Aorta (tissue), 5 donors: ENCODE results near the gene CLIP1. TPM values are rescaled to one million over a fixed set of nuclear protein-coding genes. Genes with fewer than 3 reads are reported as not detected.
"Not testable (repeated sequence)": the region's sequence is repeated elsewhere in the genome, so short reads cannot be mapped to it uniquely, and the experiment has no call there.

Experiments used
- ATAC-seq: fragments of 200-7000 bp; cut with Tn5 transposase; one replicate; pipeline ENCODE4 v1.9.1; 2022; ENCODE audit warnings: moderate library complexity; ENCODE audit not compliant: low FRiP score
- DNase-seq, 2 donors: peaks; one replicate each; pipeline ENCODE4 v3.0.0-alpha.2; 2020
- H3K27ac ChIP-seq, 2 donors: one replicate each; pipeline ENCODE4 v1.5.1; 2013; ENCODE audit warnings: low read length in 2 of 2, mild to moderate bottlenecking in 2 of 2, moderate library complexity in 2 of 2, control low read depth in 1 of 2, inconsistent platforms in 1 of 2, low read depth in 1 of 2
- H3K27me3 ChIP-seq, 2 donors: one replicate each; pipeline ENCODE4 v1.6.1; 2013; ENCODE audit warnings: control low read depth in 1 of 2, low read length in 1 of 2, mild to moderate bottlenecking in 1 of 2, moderate library complexity in 1 of 2; ENCODE audit not compliant: insufficient read depth in 2 of 2, control insufficient read depth in 1 of 2
- H3K36me3 ChIP-seq, 2 donors: one replicate each; pipeline ENCODE4 v1.6.1; 2013; ENCODE audit warnings: control low read depth in 1 of 2, low read length in 1 of 2, mild to moderate bottlenecking in 1 of 2; ENCODE audit not compliant: insufficient read depth in 2 of 2, control insufficient read depth in 1 of 2
- H3K4me1 ChIP-seq, 2 donors: one replicate each; pipeline ENCODE4 v1.6.1; 2013; ENCODE audit warnings: low read length in 2 of 2, control low read depth in 1 of 2, mild to moderate bottlenecking in 1 of 2, moderate library complexity in 1 of 2; ENCODE audit not compliant: insufficient read depth in 2 of 2, control insufficient read depth in 1 of 2
- H3K4me3 ChIP-seq, 2 donors: one replicate each; pipeline ENCODE4 v1.5.1; 2013; ENCODE audit warnings: low read length in 2 of 2, control low read depth in 1 of 2, mild to moderate bottlenecking in 1 of 2
- H3K9me3 ChIP-seq: one replicate; pipeline ENCODE4 v1.6.1; 2013; ENCODE audit warnings: mild to moderate bottlenecking, low read length; ENCODE audit not compliant: control insufficient read depth
- WGBS, 2 donors: extraction: QIAGEN DNeasy Blood & Tissue Kit; methylation state at CpG; one replicate each; pipeline ENCODE4 v1.1.7; 2013; 5-methylcytosine and 5-hydroxymethylcytosine counted together
- intact Hi-C, 2 donors: fragments of 100-400 bp; cut with DNase I; formaldehyde crosslinking; loops; one replicate each; pipeline versions ENCODE4 v1.14.2 to v1.15.0; 2022
- polyA plus RNA-seq, 2 donors: library from polyadenylated mRNA; stranded (reverse); fragments of 200-250 nt; gene quantifications; one replicate each; pipeline ENCODE4 v1.2.3, GENCODE V29; 2013
- total RNA-seq, 2 donors: library from RNA; stranded (reverse); fragmentation: NEBNext Ultra II Directional; extraction: Animal tissue kit (Norgen Biotek cat#: 25700); gene quantifications; one replicate each; pipeline ENCODE4 v1.2.1, GENCODE V29; 2021
- donor health status: healthy with polysubstance abuse.
- donor health status: Bipolar disorder and iron deficiency.
- donor health status: DM: no; HTN: no; CAD: no.
- donor health status: DM: no; HTN: no; CAD: no.
- donor health status: DM: yes; HTN: yes; CAD: no.

Gene CLIP1
- total and polyA plus RNA-seq, 4 donors = 33.2 to 182 (median 80.9) TPM

DNA sequence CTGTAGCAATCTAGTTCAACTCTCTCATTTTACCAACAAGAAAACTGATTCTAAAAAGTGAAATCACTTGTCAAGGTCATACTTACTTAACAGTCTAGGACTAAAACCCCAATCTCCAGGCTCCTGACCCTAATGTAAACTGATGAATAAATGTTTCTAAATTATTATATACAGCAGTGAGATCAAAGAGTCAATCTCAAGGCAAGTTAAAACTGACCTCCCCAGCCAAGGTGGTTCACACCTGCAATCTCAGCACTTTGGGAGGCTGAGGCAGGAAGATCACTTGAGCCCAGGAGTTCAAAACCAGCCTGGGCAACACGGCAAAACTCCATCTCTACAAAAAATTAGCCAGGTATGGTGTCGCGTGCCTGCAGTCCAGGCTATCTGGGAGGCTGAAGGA, 15.3 kb downstream of the CLIP1 start:
- Histone ChIP-seq H3K27me3 (no peaks in the 10 kb centered on the region), H3K9me3 (no peaks in the 10 kb centered on the region), H3K36me3 (no peaks in the 10 kb centered on the region), H3K4me3 (no peak overlapping the region), H3K27ac (no peak overlapping the region), H3K4me1 (no peaks in the 10 kb centered on the region)
- intact Hi-C loops = no loop called here
- DNase-seq (no peak), ATAC-seq (no peak)
- WGBS, 2 donors = 89 to 93% methylated on average over 3 of the region's 3 CpGs

DNA sequence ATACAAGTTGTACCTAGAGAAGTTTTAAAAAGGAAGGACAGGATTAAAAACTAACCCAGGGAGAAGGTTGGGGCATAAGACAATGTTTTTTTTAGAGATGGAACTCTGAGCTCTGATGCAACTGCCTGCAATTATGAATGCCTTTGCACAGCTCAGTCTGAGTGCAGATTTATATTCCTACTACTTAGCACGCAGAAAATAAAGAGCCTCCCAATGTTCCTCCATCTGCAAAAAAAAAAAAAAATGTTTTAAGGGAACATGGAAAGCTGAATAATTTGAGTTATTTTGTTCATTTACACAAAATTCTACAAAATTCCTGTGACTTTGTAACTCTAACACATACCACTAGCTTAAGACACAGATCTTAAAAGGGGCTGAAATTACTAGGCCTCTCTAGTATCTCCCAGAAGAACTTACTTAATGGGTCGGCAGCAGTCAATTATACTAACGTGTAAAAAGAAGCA, 15.7 kb downstream of the CLIP1 start:
- WGBS, 2 donors = 29 to 37% methylated on average over 3 of the region's 3 CpGs
- Histone ChIP-seq H3K36me3 (no peaks in the 10 kb centered on the region), H3K27me3 (no peaks in the 10 kb centered on the region), H3K9me3 (no peaks in the 10 kb centered on the region), H3K4me3 (no peak overlapping the region), H3K27ac (peak overlapping the region in 1 of 2 donors; percentile 4), H3K4me1 (no peaks in the 10 kb centered on the region)
- DNase-seq = no peak
- intact Hi-C loops = no loop called here
- no peak for ATAC-seq

GRCh38 chr12:122403831-122404230, 18.6 kb downstream of the CLIP1 start:
- 97% methylated on average over 12 of the region's 12 CpGs for WGBS, 2 donors
- H3K4me3 ChIP-seq = no peak overlapping the region
- DNase-seq (no peak), ATAC-seq (no peak)
- no peaks in the 10 kb centered on the region for H3K36me3 ChIP-seq
- no peaks in the 10 kb centered on the region for H3K4me1 ChIP-seq
- intact Hi-C loops = no loop called here
- H3K27ac ChIP-seq = no peak overlapping the region
- H3K27me3 ChIP-seq = no peaks in the 10 kb centered on the region
- H3K9me3 ChIP-seq = no peaks in the 10 kb centered on the region

GRCh38 chr12:122403115-122403770, 19.2 kb downstream of the CLIP1 start:
- H3K4me3 ChIP-seq = no peak overlapping the region
- intact Hi-C loops = no loop called here
- H3K27me3 ChIP-seq = no peaks in the 10 kb centered on the region
- H3K4me1 ChIP-seq = no peaks in the 10 kb centered on the region
- no peaks in the 10 kb centered on the region for H3K36me3 ChIP-seq
- no peak overlapping the region for H3K27ac ChIP-seq
- H3K9me3 ChIP-seq = no peaks in the 10 kb centered on the region
- WGBS, 2 donors = 56 to 69% methylated on average over 6 of the region's 6 CpGs
- DNase-seq (no peak), ATAC-seq (no peak)

DNA sequence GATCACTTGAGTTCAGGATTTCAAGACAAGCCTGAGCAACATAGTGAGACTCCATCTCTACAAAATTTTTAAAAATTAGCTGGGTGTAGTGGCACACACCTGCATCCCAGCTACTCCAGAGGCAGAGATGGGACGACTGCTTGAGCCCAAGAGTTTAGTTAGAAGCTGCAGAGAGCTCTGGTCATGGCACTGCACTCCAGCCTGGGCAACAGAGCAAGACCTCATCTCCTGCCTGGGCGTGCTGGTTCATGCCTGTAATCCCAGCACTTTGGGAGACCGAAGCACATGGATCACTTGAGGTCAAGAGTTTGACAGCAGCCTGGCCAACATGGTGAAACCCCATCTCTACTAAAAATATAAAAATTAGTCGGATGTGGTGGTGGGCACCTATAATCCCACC, 20.2 kb downstream of the CLIP1 start:
- 88 to 89% methylated on average over 4 of the region's 4 CpGs for WGBS, 2 donors
- DNase-seq (no peak), ATAC-seq (no peak)
- Histone ChIP-seq H3K4me3 (no peak overlapping the region), H3K9me3 (no peaks in the 10 kb centered on the region), H3K4me1 (no peaks in the 10 kb centered on the region), H3K27ac (no peak overlapping the region), H3K27me3 (no peaks in the 10 kb centered on the region), H3K36me3 (no peaks in the 10 kb centered on the region)
- intact Hi-C loops = no loop called here

DNA sequence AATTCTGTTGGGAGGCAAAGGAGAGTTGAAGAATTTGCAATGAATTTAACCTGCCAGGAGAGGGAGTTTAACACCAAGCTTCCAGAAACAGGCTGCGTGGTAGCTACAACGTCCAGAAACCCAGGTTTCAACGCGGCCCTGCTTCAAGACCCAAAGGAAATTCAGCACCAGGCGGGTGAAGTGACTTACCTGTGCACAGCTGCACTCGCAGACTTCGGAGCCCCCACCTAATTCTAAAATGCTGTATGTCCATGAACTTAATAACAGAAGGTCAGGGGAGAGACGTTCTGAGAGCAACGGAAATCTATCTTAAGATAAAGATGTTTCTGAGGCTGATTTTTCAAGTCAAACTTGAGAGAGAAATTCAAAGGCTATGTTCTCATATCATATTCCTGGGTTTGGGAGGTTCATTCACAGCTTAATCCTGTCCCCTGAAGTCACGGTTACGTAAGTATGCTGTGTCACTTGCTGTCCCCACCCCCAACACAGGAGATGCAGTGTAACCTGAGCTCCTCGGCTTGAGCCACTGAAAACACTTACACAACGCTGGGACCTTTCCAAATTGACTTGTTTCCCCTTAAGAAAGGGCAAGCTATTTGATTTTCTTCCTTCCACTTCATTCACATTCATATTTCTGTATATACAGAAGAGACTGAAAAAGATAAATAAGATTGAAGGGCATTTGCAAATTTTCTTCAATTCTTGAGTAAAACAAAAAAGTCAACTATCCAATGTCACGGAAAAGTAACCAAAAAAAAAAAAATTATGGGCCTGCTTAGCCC, 22.7 kb downstream of the CLIP1 start:
- ATAC-seq (peak; percentile 91), DNase-seq (peak; percentile 75 to 82)
- no peaks in the 10 kb centered on the region for H3K27me3 ChIP-seq
- no peaks in the 10 kb centered on the region for H3K4me1 ChIP-seq
- H3K9me3 ChIP-seq = no peaks in the 10 kb centered on the region
- no peak overlapping the region for H3K4me3 ChIP-seq
- no peaks in the 10 kb centered on the region for H3K36me3 ChIP-seq
- intact Hi-C loops = loop anchor here (1.0 to 5.0 kb wide), 3 partner anchors 23 to 73 kb away; partner anchors contain the start of gene CLIP1 (in 1 of the 2)
- peak overlapping the region; percentile 98 to 100 for H3K27ac ChIP-seq
- WGBS, 2 donors = 2 to 4% methylated on average over 14 of the region's 14 CpGs

- 3 to 9% methylated on average over 2 of the region's 2 CpGs for WGBS, 2 donors
Observed at GRCh38 chr12:122399254-122399591, 23.2 kb downstream of the CLIP1 start.

GRCh38 chr12:122397981-122398380, 24.5 kb downstream of the CLIP1 start:
- DNase-seq, H3K9me3 ChIP-seq, H3K4me3 ChIP-seq, H3K4me1 ChIP-seq, H3K27me3 ChIP-seq, ATAC-seq, H3K36me3 ChIP-seq, H3K27ac ChIP-seq: not testable (repeated sequence)
- intact Hi-C loops = loop anchor here in 1 of 2 donors (5.0 kb wide), 1 partner anchor 74 kb away; no protein-coding TSS in a partner anchor
- WGBS, 2 donors = 78 to 82% methylated on average over 6 of the region's 6 CpGs

More at GRCh38 chr12:122399254-122399591, 23.2 kb downstream of the CLIP1 start:
- Histone ChIP-seq H3K27ac (peak overlapping the region; percentile 63 to 100), H3K4me1 (no peaks in the 10 kb centered on the region), H3K27me3 (no peaks in the 10 kb centered on the region), H3K36me3 (no peaks in the 10 kb centered on the region), H3K9me3 (no peaks in the 10 kb centered on the region), H3K4me3 (no peak overlapping the region)
- ATAC-seq = no peak
- intact Hi-C loops = loop anchor here (1.0 to 5.0 kb wide), 2 partner anchors 72 to 73 kb away; no protein-coding TSS in a partner anchor
- no peak for DNase-seq
